AG10803 (cell line): ENCODE results near the gene SEH1L.
"Not testable (repeated sequence)": the region's sequence is repeated elsewhere in the genome, so short reads cannot be mapped to it uniquely, and the experiment has no call there.

Experiments used
- DNase-seq: peaks from one replicate; pipeline ENCODE4 v3.0.0; 2010; ENCODE audit warnings: low read depth
- H3K4me3 ChIP-seq: 2 replicates; pipeline ENCODE4 v1.5.1; 2011; ENCODE audit warnings: mild to moderate bottlenecking, low read length, control low read depth
- TF ChIP-seq, protein P1 (sequence below): conservative IDR thresholded peaks from 2 replicates; pipeline ENCODE4 v1.5.1; 2011; ENCODE audit warnings: mild to moderate bottlenecking, low read length, control low read depth, inconsistent platforms

Gene SEH1L

GRCh38 chr18:12995952-12996477 lies 48.2 kb downstream of the SEH1L start:
- TF ChIP-seq, protein P1, sequence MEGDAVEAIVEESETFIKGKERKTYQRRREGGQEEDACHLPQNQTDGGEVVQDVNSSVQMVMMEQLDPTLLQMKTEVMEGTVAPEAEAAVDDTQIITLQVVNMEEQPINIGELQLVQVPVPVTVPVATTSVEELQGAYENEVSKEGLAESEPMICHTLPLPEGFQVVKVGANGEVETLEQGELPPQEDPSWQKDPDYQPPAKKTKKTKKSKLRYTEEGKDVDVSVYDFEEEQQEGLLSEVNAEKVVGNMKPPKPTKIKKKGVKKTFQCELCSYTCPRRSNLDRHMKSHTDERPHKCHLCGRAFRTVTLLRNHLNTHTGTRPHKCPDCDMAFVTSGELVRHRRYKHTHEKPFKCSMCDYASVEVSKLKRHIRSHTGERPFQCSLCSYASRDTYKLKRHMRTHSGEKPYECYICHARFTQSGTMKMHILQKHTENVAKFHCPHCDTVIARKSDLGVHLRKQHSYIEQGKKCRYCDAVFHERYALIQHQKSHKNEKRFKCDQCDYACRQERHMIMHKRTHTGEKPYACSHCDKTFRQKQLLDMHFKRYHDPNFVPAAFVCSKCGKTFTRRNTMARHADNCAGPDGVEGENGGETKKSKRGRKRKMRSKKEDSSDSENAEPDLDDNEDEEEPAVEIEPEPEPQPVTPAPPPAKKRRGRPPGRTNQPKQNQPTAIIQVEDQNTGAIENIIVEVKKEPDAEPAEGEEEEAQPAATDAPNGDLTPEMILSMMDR = no peak
- no peak for DNase-seq
- no peak overlapping the region for H3K4me3 ChIP-seq

DNA sequence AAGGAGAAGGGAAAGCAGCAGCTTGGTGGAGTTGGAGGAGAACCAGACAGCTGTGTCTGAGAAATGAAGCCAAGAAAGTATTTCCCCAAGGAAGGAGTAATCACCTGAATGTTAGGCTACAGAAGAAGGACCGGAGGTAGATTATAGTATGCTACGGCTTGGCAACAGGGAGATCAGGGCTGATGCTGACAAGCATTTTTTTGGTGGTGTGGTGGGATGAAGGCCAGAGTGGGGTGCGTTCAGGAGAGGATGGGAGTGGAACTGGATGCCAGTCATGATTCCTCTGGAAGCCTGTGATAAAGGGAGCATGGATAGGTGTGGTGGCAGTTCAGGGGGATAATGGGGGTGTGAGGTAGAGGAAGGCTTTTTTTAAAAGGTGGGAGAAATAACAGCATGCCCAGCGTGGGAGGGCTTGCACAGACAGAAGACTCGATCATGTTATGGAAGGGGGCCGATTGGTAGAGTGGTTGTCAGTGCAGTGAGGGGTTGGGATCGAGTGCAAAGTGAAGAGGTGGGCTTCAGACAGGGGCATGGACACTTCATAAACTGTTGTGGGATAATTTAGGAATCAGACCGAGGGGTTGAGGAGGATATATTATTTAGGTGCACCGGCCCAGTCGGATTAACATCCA lies 49.0 kb downstream of the SEH1L start:
- no peak for DNase-seq
- no peak overlapping the region for H3K4me3 ChIP-seq
- TF ChIP-seq, protein P1 = no peak

GRCh38 chr18:12997330-12997729 lies 49.5 kb downstream of the SEH1L start:
- not testable (repeated sequence) for DNase-seq, H3K4me3 ChIP-seq

- TF ChIP-seq, protein P1 = no peak
- no peak for DNase-seq
- H3K4me3 ChIP-seq = no peak overlapping the region
These were observed 50.7 kb downstream of the SEH1L start for GRCh38 chr18:12998332-12999060.

DNA sequence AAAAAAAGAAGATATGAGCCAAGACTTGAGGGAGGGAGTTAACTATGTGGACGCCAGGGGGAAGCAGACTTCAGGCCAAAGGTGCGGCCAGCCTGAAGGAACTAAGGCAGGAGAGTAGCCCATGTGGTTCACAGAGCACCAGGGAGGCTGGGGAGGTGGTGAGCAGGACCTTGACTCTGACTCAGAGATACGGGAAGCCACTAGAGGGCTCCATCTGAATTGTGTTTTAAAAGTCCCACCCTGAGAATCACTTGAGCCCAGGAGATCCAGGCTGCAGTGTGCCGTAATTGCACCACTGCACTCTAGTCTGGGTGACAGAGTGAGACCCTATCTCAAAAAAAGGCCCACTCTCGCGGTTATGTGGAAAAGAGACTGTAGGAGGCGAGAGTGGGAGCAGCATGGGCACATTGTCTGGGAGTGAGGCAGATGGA lies 55.7 kb downstream of the SEH1L start:
- TF ChIP-seq, protein P1 = peak; percentile 69
- peak; percentile 73 for DNase-seq
- no peak overlapping the region for H3K4me3 ChIP-seq

- H3K4me3 ChIP-seq = no peak overlapping the region
- TF ChIP-seq, protein P1 = no peak
- no peak for DNase-seq
These were observed 56.6 kb downstream of the SEH1L start for GRCh38 chr18:13004396-13004795.

GRCh38 chr18:13005289-13005688 lies 57.5 kb downstream of the SEH1L start:
- H3K4me3 ChIP-seq = no peak overlapping the region
- TF ChIP-seq, protein P1 = no peak
- DNase-seq = no peak
